ENCODE results near the gene ATXN7. TPM values are rescaled to one million over a fixed set of nuclear protein-coding genes. Genes with fewer than 3 reads are reported as not detected.

ATXN7 gene
- total RNA-seq, 1 donor from 2014 or later, result 19.8 TPM

DNA sequence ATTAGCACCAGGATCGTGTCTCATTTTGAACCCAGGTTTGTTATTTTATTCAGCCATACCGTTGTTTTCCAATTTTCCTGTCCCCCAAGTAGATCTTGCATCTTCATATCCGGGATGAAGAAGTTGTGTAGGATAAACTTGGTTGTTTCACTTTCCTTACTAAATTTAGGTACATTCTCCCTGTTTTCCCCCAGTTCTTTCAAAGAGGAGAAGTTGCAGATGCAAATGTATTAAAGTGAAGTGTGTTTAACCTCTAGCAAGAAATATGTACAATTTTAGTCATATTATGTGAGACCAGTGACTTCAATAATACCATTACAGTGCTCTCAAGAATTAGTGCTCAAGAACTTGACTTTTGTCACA is 1.3 kb downstream of the ATXN7 start:
- DNase-seq (ENCODE audit: extremely low spot score, unreplicated experiment), result no peak
- peak overlapping the region; percentile 93 for H3K4me3 Mint-ChIP-seq
- TF ChIP-seq, protein P1, sequence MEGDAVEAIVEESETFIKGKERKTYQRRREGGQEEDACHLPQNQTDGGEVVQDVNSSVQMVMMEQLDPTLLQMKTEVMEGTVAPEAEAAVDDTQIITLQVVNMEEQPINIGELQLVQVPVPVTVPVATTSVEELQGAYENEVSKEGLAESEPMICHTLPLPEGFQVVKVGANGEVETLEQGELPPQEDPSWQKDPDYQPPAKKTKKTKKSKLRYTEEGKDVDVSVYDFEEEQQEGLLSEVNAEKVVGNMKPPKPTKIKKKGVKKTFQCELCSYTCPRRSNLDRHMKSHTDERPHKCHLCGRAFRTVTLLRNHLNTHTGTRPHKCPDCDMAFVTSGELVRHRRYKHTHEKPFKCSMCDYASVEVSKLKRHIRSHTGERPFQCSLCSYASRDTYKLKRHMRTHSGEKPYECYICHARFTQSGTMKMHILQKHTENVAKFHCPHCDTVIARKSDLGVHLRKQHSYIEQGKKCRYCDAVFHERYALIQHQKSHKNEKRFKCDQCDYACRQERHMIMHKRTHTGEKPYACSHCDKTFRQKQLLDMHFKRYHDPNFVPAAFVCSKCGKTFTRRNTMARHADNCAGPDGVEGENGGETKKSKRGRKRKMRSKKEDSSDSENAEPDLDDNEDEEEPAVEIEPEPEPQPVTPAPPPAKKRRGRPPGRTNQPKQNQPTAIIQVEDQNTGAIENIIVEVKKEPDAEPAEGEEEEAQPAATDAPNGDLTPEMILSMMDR (conservative IDR thresholded peaks at IDR 0.05), result no peak
- peaks cover 31% of the 10 kb centered on the region for H3K4me1 Mint-ChIP-seq (ENCODE audit: unreplicated experiment)
- no peaks in the 10 kb centered on the region for H3K9me3 Mint-ChIP-seq
- H3K27ac Mint-ChIP-seq, result peak overlapping the region; percentile 95
- H3K36me3 Mint-ChIP-seq, result peaks cover 16% of the 10 kb centered on the region
- no peaks in the 10 kb centered on the region for H3K27me3 Mint-ChIP-seq

DNA sequence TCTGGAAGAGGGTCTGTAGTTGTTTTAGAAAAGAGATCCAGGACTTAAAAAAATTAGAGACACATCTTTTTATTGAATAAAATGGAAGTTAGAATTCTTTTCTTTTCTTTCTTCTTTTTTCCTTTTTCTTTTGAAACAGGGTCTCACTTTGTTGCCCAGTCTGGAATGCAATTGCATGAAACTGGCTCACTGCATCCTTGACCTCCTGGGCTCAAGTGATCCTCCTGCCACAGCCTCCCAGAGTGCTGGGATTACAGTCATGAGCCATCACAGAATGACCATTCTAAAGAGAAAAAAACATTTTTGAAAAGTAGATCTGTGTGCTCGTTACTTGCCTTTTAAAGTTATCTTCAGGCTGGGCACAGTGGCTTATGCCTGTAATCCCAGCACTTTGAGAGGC is 3.6 kb downstream of the ATXN7 start:
- TF ChIP-seq, protein P1 (conservative IDR thresholded peaks at IDR 0.05), result no peak
- Mint-ChIP-seq H3K9me3 (no peaks in the 10 kb centered on the region), H3K4me1 (ENCODE audit: unreplicated experiment) (peaks cover 27% of the 10 kb centered on the region), H3K36me3 (peaks cover 13% of the 10 kb centered on the region), H3K4me3 (no peak overlapping the region), H3K27ac (no peak overlapping the region), H3K27me3 (no peaks in the 10 kb centered on the region)
- DNase-seq (ENCODE audit: extremely low spot score, unreplicated experiment), result no peak

DNA sequence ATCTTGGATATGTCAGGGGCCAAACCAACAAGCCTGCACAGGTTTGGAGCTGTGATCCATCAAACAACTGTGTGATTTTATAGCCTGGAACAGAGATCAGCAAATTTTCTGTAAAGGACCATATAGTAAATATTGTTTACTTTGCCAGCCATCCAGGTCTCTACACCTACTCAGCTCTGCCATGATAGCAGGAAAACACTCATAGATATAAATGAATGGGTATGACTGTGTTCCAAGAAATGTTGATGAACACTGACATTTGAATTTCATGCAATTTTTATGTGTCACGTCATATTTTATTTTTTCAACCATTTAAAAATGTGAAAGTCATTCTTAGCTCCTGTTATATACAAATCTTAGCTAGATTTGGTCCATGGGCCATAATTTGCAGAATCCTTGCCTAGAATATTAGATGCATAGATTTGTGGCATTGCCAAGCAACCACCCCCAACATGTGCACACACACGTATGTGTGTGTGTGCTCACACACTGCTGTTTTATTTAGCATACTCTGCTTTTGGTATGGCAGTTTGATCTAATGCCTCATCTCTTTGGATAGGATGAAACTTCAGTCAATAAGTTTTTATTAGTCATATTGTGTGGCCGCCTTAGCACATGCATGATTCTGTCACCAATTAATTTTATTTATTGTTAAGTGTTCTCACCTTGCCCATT is 6.4 kb downstream of the ATXN7 start:
- no peaks in the 10 kb centered on the region for H3K27me3 Mint-ChIP-seq
- no peaks in the 10 kb centered on the region for H3K9me3 Mint-ChIP-seq
- peaks cover 12% of the 10 kb centered on the region for H3K36me3 Mint-ChIP-seq
- no peak overlapping the region for H3K27ac Mint-ChIP-seq
- TF ChIP-seq, protein P1 (conservative IDR thresholded peaks at IDR 0.05), result no peak
- no peak for DNase-seq (ENCODE audit: extremely low spot score, unreplicated experiment)
- H3K4me1 Mint-ChIP-seq (ENCODE audit: unreplicated experiment), result peaks cover 18% of the 10 kb centered on the region
- H3K4me3 Mint-ChIP-seq, result no peak overlapping the region

DNA sequence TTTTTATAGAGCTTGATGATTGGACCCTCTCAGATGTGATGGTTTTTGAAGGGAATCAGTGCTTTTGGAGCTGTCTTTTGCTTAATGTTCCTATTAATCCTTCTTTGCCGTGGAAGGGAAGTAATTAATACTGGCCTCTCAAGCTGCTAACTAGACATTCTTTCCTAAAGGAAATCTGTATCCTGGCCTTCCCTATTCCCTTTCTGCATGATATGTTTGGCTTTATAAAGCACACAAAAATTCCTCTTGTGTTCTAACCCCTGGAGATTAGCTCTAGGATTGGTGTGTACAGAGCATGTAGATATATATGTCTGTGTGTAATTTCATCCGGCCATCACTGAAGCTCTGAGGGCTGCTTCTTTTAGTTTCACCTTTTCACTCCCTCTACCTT is 6.9 kb downstream of the ATXN7 start:
- no peak for DNase-seq (ENCODE audit: extremely low spot score, unreplicated experiment)
- H3K4me3 Mint-ChIP-seq, result no peak overlapping the region
- H3K27me3 Mint-ChIP-seq, result no peaks in the 10 kb centered on the region
- H3K9me3 Mint-ChIP-seq, result no peaks in the 10 kb centered on the region
- H3K36me3 Mint-ChIP-seq, result peaks cover 9% of the 10 kb centered on the region
- H3K4me1 Mint-ChIP-seq (ENCODE audit: unreplicated experiment), result peaks cover 18% of the 10 kb centered on the region
- no peak overlapping the region for H3K27ac Mint-ChIP-seq
- TF ChIP-seq, protein P1 (conservative IDR thresholded peaks at IDR 0.05), result no peak

DNA sequence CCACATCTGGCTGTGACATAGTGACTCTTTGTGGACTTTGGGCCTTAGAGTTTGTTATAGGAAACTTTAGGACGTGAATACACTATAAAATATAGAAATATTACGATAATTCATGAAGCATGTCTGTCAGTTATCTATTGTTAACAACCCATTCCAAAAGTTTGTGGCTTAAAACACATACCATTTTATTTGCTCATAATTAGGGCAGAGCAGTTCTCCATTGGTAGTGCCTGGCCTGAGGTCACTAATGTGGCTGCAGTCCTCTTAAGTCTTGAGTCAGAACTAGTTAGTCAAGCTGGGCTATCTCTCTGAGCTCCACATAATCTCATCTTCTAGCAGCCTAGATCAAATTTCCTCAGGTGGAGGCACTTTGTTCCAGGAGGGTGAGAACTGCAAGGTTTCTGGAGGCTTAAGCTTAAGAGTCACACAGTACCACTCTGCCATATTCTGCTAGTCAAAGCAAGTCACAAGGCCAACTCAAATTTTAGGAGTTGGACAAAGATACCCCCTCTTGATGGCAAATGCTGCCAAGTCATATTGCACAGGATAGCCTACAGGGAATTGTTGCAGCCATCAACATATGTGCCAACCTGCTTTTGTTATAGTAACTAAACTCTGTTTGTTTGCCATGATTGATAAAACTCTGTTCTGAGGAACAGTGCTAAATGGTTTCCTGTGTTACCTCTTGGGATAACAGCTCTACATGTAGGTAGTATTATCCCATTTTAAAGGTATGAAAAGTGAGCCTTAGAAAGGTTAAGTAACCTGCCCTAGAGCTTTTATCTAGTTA is 8.7 kb downstream of the ATXN7 start:
- Mint-ChIP-seq H3K4me3 (no peak overlapping the region), H3K36me3 (no peaks in the 10 kb centered on the region), H3K27ac (no peak overlapping the region), H3K27me3 (no peaks in the 10 kb centered on the region), H3K9me3 (no peaks in the 10 kb centered on the region), H3K4me1 (ENCODE audit: unreplicated experiment) (peaks cover 32% of the 10 kb centered on the region)
- TF ChIP-seq, protein P1 (conservative IDR thresholded peaks at IDR 0.05), result no peak
- no peak for DNase-seq (ENCODE audit: extremely low spot score, unreplicated experiment)
